LHCN-M2 (cell line): ENCODE data around the gene CYTH1. TPM values are rescaled to one million over a fixed set of nuclear protein-coding genes. Genes with fewer than 3 reads are reported as not detected.
A peak's percentile ranks its signal among the peaks of the same experiment; 100 is the strongest.
"Not testable (repeated sequence)": the region's sequence is repeated elsewhere in the genome, so short reads cannot be mapped to it uniquely, and the experiment has no call there.

Source experiments
- DNase-seq: peaks from one replicate; pipeline ENCODE4 v3.0.0-alpha.2; 2012; ENCODE audit warnings: low read depth
- total RNA-seq: library from RNA; depleted of rRNA; stranded (reverse); fragments of >200 nt; gene quantifications from 2 replicates; pipeline ENCODE4 v1.2.3, GENCODE V29; 2014

The CYTH1 gene
- total RNA-seq, 1 experiment from 2014 or later = 26.1 TPM

DNA sequence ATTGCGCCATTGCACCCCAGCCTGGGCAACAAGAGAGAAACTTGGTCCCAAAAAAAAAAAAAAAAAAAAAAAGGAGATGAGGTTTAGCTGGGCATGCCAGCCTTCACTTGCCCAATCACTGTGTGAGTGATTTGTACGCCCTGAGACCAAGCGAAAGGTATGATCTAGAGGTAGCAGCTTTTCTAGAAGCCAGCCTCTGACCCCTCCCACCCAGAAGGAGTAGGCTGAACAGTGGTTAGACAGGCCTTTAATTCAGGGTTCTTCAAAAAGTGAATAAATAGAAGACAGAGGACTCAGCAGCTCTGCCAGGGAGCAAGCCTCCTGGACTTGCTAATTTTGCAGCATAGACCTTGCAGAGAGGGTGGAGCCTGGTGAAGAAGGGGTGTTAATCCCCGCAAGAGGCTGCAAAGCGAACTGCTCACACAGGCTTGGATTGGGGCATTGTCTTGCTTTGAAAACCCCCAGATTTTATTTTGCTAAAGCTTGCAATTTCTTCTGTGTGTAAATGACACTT lies 7.1 kb upstream of the CYTH1 start:
- no peak for DNase-seq

DNA sequence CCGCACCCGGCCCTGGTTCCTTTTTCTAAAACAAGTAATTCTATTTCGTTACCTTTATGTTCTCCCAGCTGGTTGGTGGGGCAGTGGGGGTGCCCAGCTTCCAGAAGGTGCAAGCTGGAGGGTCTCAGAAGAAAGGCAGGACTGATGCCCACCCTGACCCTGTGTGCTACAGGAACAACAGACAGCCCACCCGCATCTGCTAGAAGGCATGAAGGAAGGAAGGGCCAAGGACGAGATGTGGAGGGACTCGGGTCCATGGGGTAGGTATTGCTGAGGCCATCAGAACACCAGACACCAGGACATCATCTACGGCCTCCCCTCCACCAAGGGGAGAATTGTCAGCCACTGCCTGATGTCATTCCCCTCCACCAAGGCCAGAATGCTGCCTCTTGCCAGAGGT lies 6.4 kb upstream of the CYTH1 start:
- DNase-seq = no peak

DNA sequence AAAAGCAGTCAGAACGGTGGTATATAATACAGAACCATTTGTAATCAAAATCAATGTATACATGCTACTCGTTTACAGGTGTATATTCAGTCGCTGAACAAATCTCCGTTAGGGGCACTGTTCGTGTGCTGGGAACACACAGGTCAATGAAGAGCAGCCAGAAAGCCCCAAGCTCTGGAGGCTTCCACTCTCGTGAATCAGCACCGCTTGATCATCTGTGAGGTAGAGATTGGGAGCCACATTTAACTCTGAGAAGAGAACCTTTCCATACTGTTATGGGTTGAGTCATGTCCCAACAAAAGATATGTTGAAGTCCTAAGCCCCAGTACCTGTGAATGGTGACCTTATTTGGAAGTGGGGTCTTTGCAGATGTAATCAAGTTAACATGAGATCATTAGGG lies 5.4 kb upstream of the CYTH1 start:
- no peak for DNase-seq

DNA sequence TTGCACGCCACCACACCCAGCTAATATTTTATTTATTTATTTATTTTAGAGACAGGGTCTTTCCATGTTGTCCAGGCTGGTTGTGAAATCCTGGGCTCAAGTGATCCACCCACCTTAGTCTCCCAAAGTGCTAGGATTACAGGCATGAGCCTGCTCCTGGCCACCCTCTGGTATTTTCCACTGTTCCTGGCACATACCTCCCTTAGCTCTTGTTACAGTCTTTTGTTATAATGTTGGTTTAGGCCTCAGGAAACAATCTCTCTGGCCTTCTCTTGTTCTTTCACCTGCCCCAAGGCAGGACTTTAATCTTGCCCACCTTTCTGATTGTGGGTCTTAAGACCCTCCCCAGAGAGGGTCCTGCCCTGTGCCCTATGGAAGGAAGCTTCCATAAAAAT lies 3.6 kb upstream of the CYTH1 start:
- no peak for DNase-seq

- no peak for DNase-seq
These were observed 3.1 kb upstream of the CYTH1 start for GRCh38 chr17:78785011-78785662.

GRCh38 chr17:78784352-78784751 lies 2.3 kb upstream of the CYTH1 start:
- no peak for DNase-seq

DNA sequence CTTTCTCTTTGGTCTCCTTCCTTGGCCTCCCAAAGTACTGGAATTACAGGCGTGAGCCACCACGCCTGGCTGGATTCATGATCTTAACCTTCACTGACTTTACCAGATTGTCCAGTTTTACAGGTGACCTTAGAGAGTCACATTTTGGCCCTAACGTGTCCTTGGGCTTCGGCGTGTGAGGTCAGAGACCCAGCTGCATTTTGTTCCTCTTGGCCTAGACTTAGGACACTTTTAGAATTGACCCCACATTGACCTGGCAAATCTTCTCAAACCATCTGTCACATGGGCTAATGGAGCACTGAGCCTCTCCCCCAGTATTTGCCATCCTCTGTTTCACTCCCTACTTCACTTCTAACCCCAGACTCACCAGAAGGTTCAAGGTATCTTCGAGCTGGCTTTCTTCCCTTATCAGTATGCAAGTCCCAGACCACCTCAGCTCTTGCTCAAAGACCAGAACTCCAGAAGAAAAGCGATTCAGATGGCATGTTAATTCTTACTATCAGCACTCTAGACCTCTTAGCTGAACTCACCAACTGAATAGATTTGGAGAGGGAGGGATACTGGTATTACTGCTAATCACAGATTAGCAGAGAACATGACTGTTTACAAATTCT lies 1.7 kb upstream of the CYTH1 start:
- no peak for DNase-seq

DNA sequence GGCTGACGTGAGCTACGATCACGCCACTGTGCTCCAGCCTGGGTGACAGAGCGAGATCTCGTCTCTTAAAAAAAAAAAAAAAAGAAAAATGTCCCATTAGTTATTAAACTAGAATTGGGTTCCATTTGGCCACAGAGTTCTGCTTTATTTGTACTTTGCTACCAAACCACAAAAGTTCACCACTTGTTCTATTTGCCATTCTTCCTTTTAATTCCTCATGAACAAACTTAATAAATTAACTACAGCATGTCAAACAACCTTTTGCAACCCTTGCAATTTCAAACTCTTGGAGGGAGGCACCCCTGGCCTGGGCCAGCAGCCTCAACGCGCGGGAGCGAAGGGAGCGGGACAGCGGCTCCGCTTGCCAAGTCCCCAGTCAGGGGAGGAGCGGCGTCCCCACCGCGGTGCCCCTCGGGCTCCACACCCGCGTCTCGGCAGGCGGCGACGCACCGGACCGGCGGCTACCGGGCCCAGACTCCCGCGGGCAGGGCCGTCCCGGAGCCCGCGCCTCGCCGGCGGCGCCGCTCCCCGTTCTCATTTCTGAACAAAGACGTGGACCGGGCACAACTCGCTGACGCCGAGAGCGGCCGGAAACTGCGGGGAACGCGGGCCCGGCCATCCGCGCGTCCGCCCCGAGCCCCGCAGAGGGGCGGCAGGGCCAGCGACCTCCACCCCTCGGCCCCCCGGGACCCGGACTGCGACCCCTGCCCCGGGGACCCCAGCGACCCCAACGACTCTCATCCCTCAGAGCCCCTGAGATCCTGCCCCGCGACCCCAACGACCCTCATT lies 775 bp downstream of the CYTH1 start:
- DNase-seq = no peak

GRCh38 chr17:78780335-78780734 lies 1.7 kb downstream of the CYTH1 start:
- DNase-seq = no peak

GRCh38 chr17:78779850-78780249 lies 2.2 kb downstream of the CYTH1 start:
- no peak for DNase-seq

- not testable (repeated sequence) for DNase-seq
These were observed 2.8 kb downstream of the CYTH1 start for GRCh38 chr17:78779286-78779651.

GRCh38 chr17:78777881-78778280 lies 4.2 kb downstream of the CYTH1 start:
- DNase-seq = no peak

DNA sequence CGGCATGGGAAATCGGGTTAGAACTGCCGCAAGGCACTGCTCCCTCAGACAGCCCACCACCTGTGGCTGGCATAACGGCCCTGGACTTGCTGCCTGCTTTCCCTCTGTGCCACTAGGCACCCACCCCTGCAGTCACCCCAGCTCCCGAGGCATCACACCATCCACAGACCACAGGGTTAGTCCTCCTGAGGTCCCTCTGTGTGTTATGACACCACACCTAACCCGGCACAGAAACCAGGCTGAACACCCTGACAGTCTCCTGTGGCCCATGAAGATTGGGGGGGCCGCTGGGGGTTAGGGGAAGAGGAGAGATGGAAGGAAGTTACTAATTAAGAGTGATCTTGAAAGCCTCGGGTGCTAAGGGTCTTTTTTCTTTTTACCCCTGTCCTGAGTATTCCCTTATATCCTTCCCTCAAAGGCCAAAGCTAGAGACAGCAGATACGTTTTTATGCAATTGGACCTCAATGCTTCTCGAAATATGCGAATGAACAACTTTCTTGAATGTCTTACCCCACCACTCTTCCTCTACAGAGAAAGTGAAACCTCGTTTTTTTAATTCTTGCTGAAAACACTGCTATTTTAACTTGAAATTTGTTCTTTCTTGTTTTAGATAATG lies 7.0 kb downstream of the CYTH1 start:
- no peak for DNase-seq

- DNase-seq = no peak
These were observed 7.6 kb downstream of the CYTH1 start for GRCh38 chr17:78774453-78774852.

DNA sequence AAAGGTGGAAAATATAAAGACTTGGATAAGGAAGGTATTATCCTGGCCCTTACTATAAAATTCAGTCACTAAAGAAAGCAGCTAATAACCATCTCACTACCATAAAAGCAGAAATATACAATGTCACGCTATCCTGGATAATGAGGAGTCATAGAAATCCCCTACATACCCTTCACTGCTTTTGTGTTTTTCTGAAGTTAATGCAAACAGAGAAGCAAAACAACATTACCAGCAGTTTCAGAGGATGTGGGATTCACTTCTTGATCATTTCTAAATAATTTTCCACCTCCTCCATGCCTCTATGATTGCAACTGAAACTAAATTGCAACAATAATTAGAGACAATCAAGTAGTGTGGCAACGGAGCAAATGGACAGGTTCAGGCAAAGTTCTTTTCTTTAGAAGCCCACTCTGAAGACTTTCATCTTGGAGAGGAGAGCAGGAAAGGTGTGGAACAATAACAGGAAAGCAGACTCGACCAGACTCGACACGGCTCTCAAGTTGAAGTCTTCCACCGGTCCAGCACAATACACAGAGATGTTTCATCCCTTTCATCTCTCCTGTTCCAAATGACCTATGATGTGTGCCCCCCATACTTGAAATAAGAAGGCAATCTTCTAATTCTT lies 10.2 kb downstream of the CYTH1 start:
- DNase-seq = no peak

DNA sequence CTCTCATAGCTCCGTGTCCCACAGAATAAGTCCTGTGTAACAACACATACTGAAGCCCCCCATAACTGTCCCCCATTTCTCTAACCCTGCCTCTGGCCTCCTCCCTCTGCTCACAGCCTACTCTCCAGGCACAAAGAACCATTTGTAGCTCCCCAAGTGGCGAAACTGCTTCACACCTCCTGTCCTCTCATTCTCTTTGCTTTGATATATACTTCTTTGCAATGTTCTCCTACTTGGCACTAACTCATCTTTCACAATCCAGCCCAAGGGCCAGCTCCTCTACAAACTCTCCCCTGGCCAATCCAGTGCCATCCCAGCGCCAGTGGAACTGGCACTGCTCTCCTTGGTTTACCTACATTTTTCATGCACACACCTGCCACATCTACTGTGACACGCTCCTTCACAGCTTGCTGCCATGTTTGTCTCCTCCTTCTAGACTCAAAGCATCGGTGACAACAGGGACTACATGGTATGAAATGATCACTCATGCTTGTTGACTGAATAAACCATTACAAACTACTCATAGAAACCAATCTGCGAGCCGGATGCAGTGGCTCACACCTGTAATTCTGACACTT lies 12.8 kb downstream of the CYTH1 start:
- DNase-seq = no peak

- peak; percentile 66 for DNase-seq
These were observed 14.3 kb downstream of the CYTH1 start for GRCh38 chr17:78767806-78768205.

DNA sequence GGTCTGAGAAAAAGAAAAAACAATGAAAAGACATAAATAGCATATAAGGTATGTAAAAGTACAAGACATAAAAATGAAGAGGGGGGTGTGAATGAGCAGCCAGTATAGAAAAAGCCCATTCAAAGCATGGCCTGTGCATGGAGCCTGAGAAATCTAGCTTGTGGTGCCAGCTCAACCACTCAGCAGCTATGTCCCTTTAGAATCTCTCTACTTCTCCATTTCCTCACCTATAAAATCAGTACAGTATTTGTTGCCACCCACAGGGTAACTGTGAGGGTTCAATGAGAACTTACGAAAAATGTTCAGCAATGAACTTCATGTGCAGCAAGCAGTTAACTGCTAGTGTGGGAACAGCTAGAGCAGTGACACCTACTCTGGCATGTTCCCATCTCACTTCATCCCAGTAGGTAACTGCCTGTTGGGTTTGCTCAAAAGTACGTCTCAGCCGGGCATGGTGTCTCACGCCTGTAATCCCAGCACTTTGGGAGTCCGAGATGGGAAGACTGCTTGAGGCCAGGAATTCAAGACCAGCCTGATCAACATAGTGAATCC lies 15.3 kb downstream of the CYTH1 start:
- no peak for DNase-seq

DNA sequence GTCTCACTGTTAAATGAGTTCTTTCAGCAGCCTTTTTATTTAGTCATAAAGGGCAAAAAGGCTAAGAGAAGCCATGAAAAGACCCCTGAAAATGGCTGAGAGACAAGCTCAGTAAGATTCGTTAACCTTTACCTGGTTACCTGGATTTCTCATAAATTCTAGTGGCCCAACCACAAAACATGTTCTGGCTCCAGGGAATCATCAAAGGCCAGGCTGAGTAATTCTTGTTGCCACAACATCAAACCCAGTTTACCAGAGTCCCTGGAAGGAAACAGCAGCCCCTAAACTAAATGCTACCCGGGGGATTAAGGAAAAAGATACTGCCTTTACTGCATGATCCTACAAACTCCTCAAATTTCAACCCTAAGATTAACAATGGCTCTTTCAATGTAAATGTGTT lies 15.8 kb downstream of the CYTH1 start:
- DNase-seq = no peak

DNA sequence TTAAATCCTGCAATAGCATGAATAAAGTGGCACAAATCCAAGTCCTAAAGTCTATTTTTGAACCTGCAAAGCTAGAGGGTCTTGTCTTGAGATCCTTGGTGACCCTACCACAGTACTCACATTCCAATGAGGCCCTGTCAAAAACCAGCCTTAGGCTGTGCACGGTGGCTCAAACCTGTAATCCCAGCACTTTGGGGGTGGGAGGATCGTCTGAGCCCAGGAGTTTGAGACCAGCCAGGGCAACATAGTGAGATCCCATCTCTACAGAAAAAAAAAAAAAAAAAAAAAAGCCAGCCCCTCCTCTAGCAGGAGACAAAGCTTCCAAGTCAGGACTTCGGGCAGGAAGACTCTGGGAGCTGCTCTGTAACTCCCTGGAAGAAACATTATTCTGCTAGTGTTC lies 16.3 kb downstream of the CYTH1 start:
- no peak for DNase-seq

DNA sequence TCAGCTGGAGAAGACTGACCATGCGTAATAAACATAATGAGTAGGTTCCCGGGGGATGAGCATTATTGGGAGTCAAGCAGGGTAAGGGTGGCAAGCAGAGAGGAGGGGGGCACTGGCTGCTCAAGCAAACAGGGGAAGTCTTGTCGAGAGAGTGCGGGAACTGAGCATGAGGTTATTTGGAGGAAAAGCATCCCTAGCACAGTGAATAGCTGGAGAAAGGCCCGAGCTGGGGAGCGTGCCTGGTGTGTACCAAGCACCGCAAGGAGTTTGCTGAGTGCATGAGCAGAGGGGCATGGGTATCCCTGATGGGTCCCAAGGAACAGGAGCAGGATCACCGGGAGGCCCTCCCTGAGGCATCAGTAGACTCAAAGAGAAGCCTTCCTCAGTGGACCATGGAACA lies 17.2 kb downstream of the CYTH1 start:
- no peak for DNase-seq
